Body of pancreas (tissue), 4 donors: Measurements from ENCODE around the gene ITPRID1.

Source experiments
- CTCF ChIP-seq, 7 experiments: fragments of 450-650 bp in 4 of 7; fragments of 200-600 bp in 3 of 7; sonication (generic) in 3 of 7; IDR thresholded peaks; one replicate each; pipeline ENCODE4 v1.5.1; 2016 to 2019; ENCODE audit warnings: antibody characterized with exemption in 7 of 7
- POLR2A ChIP-seq, 3 donors: fragments of 450-650 bp; IDR thresholded peaks; one replicate each; pipeline ENCODE4 v1.6.1; 2016; ENCODE audit warnings: antibody characterized with exemption in 3 of 3, mild to moderate bottlenecking in 2 of 3

- TF ChIP-seq CTCF (IDR thresholded peaks at IDR 0.05) (no peak), POLR2A (IDR thresholded peaks at IDR 0.05) (no peak)
These were observed 128.8 kb downstream of the ITPRID1 start for GRCh38 chr7:31642681-31643115.
